Mesenchymal stem cell (in vitro differentiated cells and primary cell): ENCODE data around the gene GNAO1.

Experiments used
- DNase-seq: peaks from one replicate; pipeline ENCODE4 v3.0.0-alpha.2; 2013
- H2AFZ ChIP-seq: one replicate; pipeline ENCODE4 v1.6.1; 2013; ENCODE audit warnings: low read depth, mild to moderate bottlenecking, control low read depth, inconsistent platforms, low read length, moderate library complexity
- H2AK5ac ChIP-seq: 2 replicates; pipeline ENCODE4 v1.6.1; 2013; ENCODE audit warnings: low read length, moderate library complexity, mild to moderate bottlenecking, inconsistent platforms; ENCODE audit not compliant: severe bottlenecking
- H2BK120ac ChIP-seq: one replicate; pipeline ENCODE4 v1.6.1; 2013; ENCODE audit warnings: low read depth, mild to moderate bottlenecking, inconsistent platforms, low read length, moderate library complexity
- H2BK12ac ChIP-seq, 2 experiments: one replicate each; pipeline ENCODE4 v1.6.1; 2013; ENCODE audit warnings: inconsistent platforms in 2 of 2, low read length in 2 of 2, mild to moderate bottlenecking in 2 of 2, moderate library complexity in 2 of 2, control low read depth in 1 of 2
- H2BK15ac ChIP-seq: one replicate; pipeline ENCODE4 v1.6.1; 2013; ENCODE audit warnings: mild to moderate bottlenecking, low read depth, inconsistent platforms; ENCODE audit not compliant: poor library complexity, severe bottlenecking
- H2BK5ac ChIP-seq: 2 replicates; pipeline ENCODE4 v1.6.1; 2013; ENCODE audit warnings: low read depth, mild to moderate bottlenecking, low read length, control low read depth, inconsistent platforms; ENCODE audit not compliant: poor library complexity, severe bottlenecking
- H3K14ac ChIP-seq, 2 experiments: one replicate each; pipeline ENCODE4 v1.6.1; 2013; ENCODE audit warnings: inconsistent platforms in 2 of 2, low read length in 2 of 2, control low read depth in 1 of 2, mild to moderate bottlenecking in 1 of 2, moderate library complexity in 1 of 2
- H3K18ac ChIP-seq, 2 experiments: one replicate each; pipeline ENCODE4 v1.6.1; 2013; ENCODE audit warnings: inconsistent platforms in 2 of 2, low read length in 2 of 2, control low read depth in 1 of 2, low read depth in 1 of 2, mild to moderate bottlenecking in 1 of 2
- H3K23ac ChIP-seq, 2 experiments: one replicate each; pipeline ENCODE4 v1.6.1; 2013; ENCODE audit warnings: inconsistent platforms in 2 of 2, low read length in 2 of 2, mild to moderate bottlenecking in 2 of 2, moderate library complexity in 2 of 2, control low read depth in 1 of 2
- H3K27ac ChIP-seq: 2 replicates; pipeline ENCODE4 v1.5.1; 2013; ENCODE audit warnings: mild to moderate bottlenecking, moderate library complexity, low read length, control low read depth, inconsistent platforms; ENCODE audit not compliant: poor library complexity, severe bottlenecking
- H3K27me3 ChIP-seq, 2 experiments: 2 replicates each; pipeline versions ENCODE4 v1.6.1 to v1.7.0; 2013; ENCODE audit warnings: low read length in 2 of 2, mild to moderate bottlenecking in 2 of 2, moderate library complexity in 2 of 2, control low read depth in 1 of 2, inconsistent platforms in 1 of 2; ENCODE audit not compliant: control insufficient read depth in 1 of 2, insufficient read depth in 1 of 2
- H3K36me3 ChIP-seq, 2 experiments: 2 replicates each; pipeline versions ENCODE4 v1.6.1 to v1.7.0; 2013; ENCODE audit warnings: low read length in 2 of 2, control low read depth in 1 of 2, inconsistent platforms in 1 of 2, low read depth in 1 of 2, mild to moderate bottlenecking in 1 of 2; ENCODE audit not compliant: insufficient read depth in 2 of 2, control insufficient read depth in 1 of 2
- H3K4ac ChIP-seq, 2 experiments: one replicate each; pipeline ENCODE4 v1.6.1; 2013; ENCODE audit warnings: inconsistent platforms in 2 of 2, low read length in 2 of 2, mild to moderate bottlenecking in 2 of 2, moderate library complexity in 2 of 2, control low read depth in 1 of 2, low read depth in 1 of 2
- H3K4me1 ChIP-seq: 2 replicates; pipeline ENCODE4 v1.6.1; 2013; ENCODE audit warnings: low read depth, low read length, control low read depth; ENCODE audit not compliant: control insufficient read depth, insufficient read depth
- H3K4me2 ChIP-seq: 2 replicates; pipeline ENCODE4 v1.6.1; 2013; ENCODE audit warnings: low read length, mild to moderate bottlenecking, inconsistent platforms; ENCODE audit not compliant: poor library complexity, severe bottlenecking
- H3K4me3 ChIP-seq, 2 experiments: 2 replicates each; pipeline versions ENCODE4 v1.5.1 to v1.7.0; 2013; ENCODE audit warnings: low read length in 2 of 2, mild to moderate bottlenecking in 2 of 2, control low read depth in 1 of 2, low read depth in 1 of 2; ENCODE audit not compliant: insufficient read depth in 1 of 2
- H3K79me1 ChIP-seq: replicated peaks from 2 replicates; pipeline ENCODE4 v1.6.1; 2013; ENCODE audit warnings: mild to moderate bottlenecking, control low read depth, low read length, inconsistent platforms; ENCODE audit not compliant: poor library complexity, severe bottlenecking
- H3K9ac ChIP-seq: 2 replicates; pipeline ENCODE4 v1.7.0; 2013; ENCODE audit warnings: mild to moderate bottlenecking, low read length, moderate library complexity
- H3K9me3 ChIP-seq: 2 replicates; pipeline ENCODE4 v1.7.0; 2013; ENCODE audit warnings: mild to moderate bottlenecking, low read length; ENCODE audit not compliant: control insufficient read depth
- H4K8ac ChIP-seq: one replicate; pipeline ENCODE4 v1.6.1; 2013; ENCODE audit warnings: inconsistent platforms, mild to moderate bottlenecking, low read length, moderate library complexity
- H4K91ac ChIP-seq: one replicate; pipeline ENCODE4 v1.6.1; 2013; ENCODE audit warnings: mild to moderate bottlenecking, low read length, inconsistent platforms
- WGBS: methylation state at CpG from one replicate; pipeline ENCODE4 v1.1.7; 2013; ENCODE audit warnings: mixed read lengths; 5-methylcytosine and 5-hydroxymethylcytosine counted together

GNAO1 gene

GRCh38 chr16:56275076-56275475, 83.8 kb downstream of the GNAO1 start:
- H3K4ac ChIP-seq = no peak overlapping the region
- H3K79me1 ChIP-seq = no peaks in the 10 kb centered on the region
- H2AFZ ChIP-seq = no peak overlapping the region
- WGBS = 75% methylated on average over 4 of the region's 4 CpGs
- peaks cover 3% of the 10 kb centered on the region for H3K9me3 ChIP-seq
- H4K8ac ChIP-seq = no peak overlapping the region
- H2BK15ac ChIP-seq = no peak overlapping the region
- H3K18ac ChIP-seq = no peak overlapping the region
- no peak overlapping the region for H3K4me2 ChIP-seq
- no peak overlapping the region for H3K4me3 ChIP-seq
- H3K14ac ChIP-seq = no peak overlapping the region
- no peak overlapping the region for H4K91ac ChIP-seq
- no peak for DNase-seq
- no peak overlapping the region for H2AK5ac ChIP-seq
- H3K27me3 ChIP-seq = peaks cover 0 to 17% of the 10 kb centered on the region in 2 experiments
- no peak overlapping the region for H2BK12ac ChIP-seq
- no peak overlapping the region for H2BK5ac ChIP-seq
- no peak overlapping the region for H3K27ac ChIP-seq
- no peaks in the 10 kb centered on the region for H3K36me3 ChIP-seq
- H3K23ac ChIP-seq = no peak overlapping the region
- no peak overlapping the region for H2BK120ac ChIP-seq
- H3K4me1 ChIP-seq = no peaks in the 10 kb centered on the region
- H3K9ac ChIP-seq = no peak overlapping the region

DNA sequence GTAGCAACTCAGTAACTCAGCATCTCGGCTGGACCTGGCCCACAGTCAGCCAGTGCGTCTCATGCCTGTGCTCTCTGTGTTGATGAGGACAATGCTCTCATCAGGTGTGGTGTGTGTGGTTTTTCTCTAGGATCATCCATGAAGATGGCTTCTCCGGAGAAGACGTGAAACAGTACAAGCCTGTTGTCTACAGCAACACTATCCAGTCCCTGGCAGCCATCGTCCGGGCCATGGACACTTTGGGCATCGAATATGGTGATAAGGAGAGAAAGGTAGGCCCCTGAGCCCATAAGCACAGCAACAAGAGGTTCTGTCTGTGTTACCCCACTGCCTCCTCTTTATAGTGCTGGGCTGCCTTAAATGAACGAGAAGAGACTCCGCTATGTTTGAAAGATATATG, 84.5 kb downstream of the GNAO1 start:
- no peak overlapping the region for H2BK15ac ChIP-seq
- no peak overlapping the region for H2BK12ac ChIP-seq
- H3K4me3 ChIP-seq = no peak overlapping the region
- no peak overlapping the region for H3K4me2 ChIP-seq
- H3K27ac ChIP-seq = no peak overlapping the region
- no peak overlapping the region for H2BK5ac ChIP-seq
- H2BK120ac ChIP-seq = no peak overlapping the region
- no peak overlapping the region for H3K14ac ChIP-seq
- no peak overlapping the region for H3K4ac ChIP-seq
- no peaks in the 10 kb centered on the region for H3K79me1 ChIP-seq
- H3K9me3 ChIP-seq = peaks cover 3% of the 10 kb centered on the region
- peaks cover 0 to 16% of the 10 kb centered on the region in 2 experiments for H3K27me3 ChIP-seq
- no peak overlapping the region for H2AFZ ChIP-seq
- H3K4me1 ChIP-seq = no peaks in the 10 kb centered on the region
- no peak overlapping the region for H4K8ac ChIP-seq
- no peak overlapping the region for H2AK5ac ChIP-seq
- H3K18ac ChIP-seq = no peak overlapping the region
- no peaks in the 10 kb centered on the region for H3K36me3 ChIP-seq
- no peak overlapping the region for H3K9ac ChIP-seq
- 91% methylated on average over 8 of the region's 9 CpGs for WGBS
- no peak overlapping the region for H3K23ac ChIP-seq
- DNase-seq = no peak
- H4K91ac ChIP-seq = no peak overlapping the region

GRCh38 chr16:56277075-56277474, 85.8 kb downstream of the GNAO1 start:
- no peaks in the 10 kb centered on the region for H3K4me1 ChIP-seq
- H3K79me1 ChIP-seq = no peaks in the 10 kb centered on the region
- no peak for DNase-seq
- H2BK5ac ChIP-seq = no peak overlapping the region
- H3K9ac ChIP-seq = no peak overlapping the region
- no peak overlapping the region for H4K8ac ChIP-seq
- WGBS = 57% methylated on average over 5 of the region's 5 CpGs
- no peak overlapping the region for H2BK15ac ChIP-seq
- H4K91ac ChIP-seq = no peak overlapping the region
- no peak overlapping the region for H2BK120ac ChIP-seq
- no peak overlapping the region for H3K27ac ChIP-seq
- no peak overlapping the region for H3K4me2 ChIP-seq
- H3K27me3 ChIP-seq = peaks cover 0 to 13% of the 10 kb centered on the region in 2 experiments
- no peak overlapping the region for H3K4ac ChIP-seq
- no peak overlapping the region for H3K23ac ChIP-seq
- no peak overlapping the region for H2AFZ ChIP-seq
- no peak overlapping the region for H3K4me3 ChIP-seq
- H3K14ac ChIP-seq = no peak overlapping the region
- H2BK12ac ChIP-seq = no peak overlapping the region
- H3K18ac ChIP-seq = no peak overlapping the region
- H3K36me3 ChIP-seq = no peaks in the 10 kb centered on the region
- peaks cover 3% of the 10 kb centered on the region for H3K9me3 ChIP-seq
- no peak overlapping the region for H2AK5ac ChIP-seq

- no peak overlapping the region for H3K23ac ChIP-seq
- H4K8ac ChIP-seq = no peak overlapping the region
- no peak overlapping the region for H2BK12ac ChIP-seq
- 92% methylated on average over 9 of the region's 9 CpGs for whole genome bisulfite sequencing
- no peak overlapping the region for H2BK15ac ChIP-seq
- H2BK5ac ChIP-seq = no peak overlapping the region
- no peak overlapping the region for H3K9ac ChIP-seq
- H3K4me2 ChIP-seq = no peak overlapping the region
- no peak overlapping the region for H2AFZ ChIP-seq
- H3K79me1 ChIP-seq = no peaks in the 10 kb centered on the region
- H3K27ac ChIP-seq = no peak overlapping the region
- no peaks in the 10 kb centered on the region for H3K4me1 ChIP-seq
- H3K18ac ChIP-seq = no peak overlapping the region
- no peak overlapping the region for H3K14ac ChIP-seq
- H3K4ac ChIP-seq = no peak overlapping the region
- H2AK5ac ChIP-seq = no peak overlapping the region
- no peak for DNase-seq
- peaks cover 0 to 13% of the 10 kb centered on the region in 2 experiments for H3K27me3 ChIP-seq
- H2BK120ac ChIP-seq = no peak overlapping the region
- peaks cover 3% of the 10 kb centered on the region for H3K9me3 ChIP-seq
- no peak overlapping the region for H4K91ac ChIP-seq
- H3K36me3 ChIP-seq = no peaks in the 10 kb centered on the region
- H3K4me3 ChIP-seq = no peak overlapping the region
Measured at GRCh38 chr16:56278196-56278855, 87.0 kb downstream of the GNAO1 start.
